Astrocyte (in vitro differentiated cells and primary cell): ENCODE results near the gene FEZF1. TPM values are rescaled to one million over a fixed set of nuclear protein-coding genes. Genes with fewer than 3 reads are reported as not detected.

ENCODE experiments used
- DNase-seq: peaks from one replicate; pipeline ENCODE4 v3.0.0-alpha.2; 2010; ENCODE audit warnings: low read depth
- FAIRE-seq: peaks from 2 replicates; lab custom pipeline; 2011; peaks lifted over from hg19 to GRCh38; lab: Jason Lieb, UNC
- H2AFZ ChIP-seq: 2 replicates; pipeline ENCODE4 v1.6.0; 2012; ENCODE audit warnings: low read depth, low read length, inconsistent platforms
- H3K27ac ChIP-seq: 2 replicates; pipeline ENCODE4 v1.5.1; 2011; ENCODE audit warnings: low read depth, low read length, inconsistent platforms
- H3K27me3 ChIP-seq: 2 replicates; pipeline ENCODE4 v1.6.0; 2011; ENCODE audit warnings: low read length, inconsistent platforms; ENCODE audit not compliant: insufficient read depth
- H3K36me3 ChIP-seq: 2 replicates; pipeline ENCODE4 v1.5.1; 2011; ENCODE audit warnings: low read length, inconsistent platforms; ENCODE audit not compliant: insufficient read depth
- H3K4me1 ChIP-seq: 2 replicates; pipeline ENCODE4 v1.5.1; 2011; ENCODE audit warnings: low read length, inconsistent platforms; ENCODE audit not compliant: insufficient read depth
- H3K4me2 ChIP-seq: 2 replicates; pipeline ENCODE4 v1.6.0; 2012; ENCODE audit warnings: low read length, inconsistent platforms
- H3K4me3 ChIP-seq: 2 replicates; pipeline ENCODE4 v1.5.1; 2011; ENCODE audit warnings: low read depth, mild to moderate bottlenecking, low read length, inconsistent platforms; ENCODE audit not compliant: insufficient read depth
- H3K79me2 ChIP-seq: 2 replicates; pipeline ENCODE4 v1.6.0; 2012; ENCODE audit warnings: mild to moderate bottlenecking, low read length, inconsistent platforms; ENCODE audit not compliant: insufficient read depth
- H3K9ac ChIP-seq: 2 replicates; pipeline ENCODE4 v1.6.0; 2012; ENCODE audit warnings: mild to moderate bottlenecking, low read length, inconsistent platforms
- H3K9me3 ChIP-seq: 2 replicates; pipeline ENCODE4 v1.5.1; 2012; ENCODE audit warnings: low read depth, mild to moderate bottlenecking, low read length, inconsistent platforms; ENCODE audit not compliant: insufficient read depth
- H4K20me1 ChIP-seq: 2 replicates; pipeline ENCODE4 v1.6.0; 2012; ENCODE audit warnings: low read length, inconsistent platforms; ENCODE audit not compliant: insufficient read depth
- H3K27ac Mint-ChIP-seq: one replicate; pipeline ENCODE4 v1.8.0; 2021; ENCODE audit warnings: mild to moderate bottlenecking, mixed read lengths; ENCODE audit not compliant: unreplicated experiment
- H3K27me3 Mint-ChIP-seq: one replicate; pipeline ENCODE4 v1.8.0; 2021; ENCODE audit warnings: low read depth, mixed read lengths; ENCODE audit not compliant: unreplicated experiment
- H3K36me3 Mint-ChIP-seq: one replicate; pipeline ENCODE4 v1.8.0; 2021; ENCODE audit warnings: low read depth, mixed read lengths; ENCODE audit not compliant: unreplicated experiment
- H3K4me1 Mint-ChIP-seq: one replicate; pipeline ENCODE4 v1.8.0; 2021; ENCODE audit warnings: low read depth, mixed read lengths; ENCODE audit not compliant: unreplicated experiment
- H3K4me3 Mint-ChIP-seq: one replicate; pipeline ENCODE4 v1.8.0; 2021; ENCODE audit warnings: mild to moderate bottlenecking, moderate library complexity, mixed read lengths; ENCODE audit not compliant: unreplicated experiment
- H3K9me3 Mint-ChIP-seq: one replicate; pipeline ENCODE4 v1.8.0; 2021; ENCODE audit warnings: mild to moderate bottlenecking, mixed read lengths; ENCODE audit not compliant: unreplicated experiment
- CTCF ChIP-seq: IDR thresholded peaks from 2 replicates; pipeline ENCODE4 v1.5.1; 2011; ENCODE audit warnings: low read depth, mild to moderate bottlenecking, inconsistent platforms, low read length, moderate library complexity; ENCODE audit not compliant: insufficient read depth
- EZH2 ChIP-seq: IDR thresholded peaks from 2 replicates; pipeline ENCODE4 v1.6.1; 2012; ENCODE audit warnings: mild to moderate bottlenecking, low read length, inconsistent platforms; ENCODE audit not compliant: insufficient read depth
- total RNA-seq: library from RNA; stranded (reverse); gene quantifications from 2 replicates; pipeline ENCODE4 v1.2.1, GENCODE V29; 2021

Gene FEZF1
- total RNA-seq, 1 donor from 2014 or later = 0.61 TPM

GRCh38 chr7:122339145-122339904, 34.8 kb upstream of the FEZF1 start:
- DNase-seq (no peak), FAIRE-seq (no peak)
- H3K36me3 ChIP-seq = no peaks in the 10 kb centered on the region
- H3K27me3 ChIP-seq = no peaks in the 10 kb centered on the region
- H3K27ac ChIP-seq = no peak overlapping the region
- Mint-ChIP-seq H3K36me3 (no peaks in the 10 kb centered on the region), H3K4me3 (no peak overlapping the region), H3K4me1 (no peaks in the 10 kb centered on the region), H3K27me3 (no peaks in the 10 kb centered on the region), H3K9me3 (no peaks in the 10 kb centered on the region), H3K27ac (no peak overlapping the region)
- H2AFZ ChIP-seq = no peak overlapping the region
- no peak overlapping the region for H3K4me3 ChIP-seq
- no peaks in the 10 kb centered on the region for H3K4me1 ChIP-seq
- H3K79me2 ChIP-seq = no peaks in the 10 kb centered on the region
- no peaks in the 10 kb centered on the region for H4K20me1 ChIP-seq
- TF ChIP-seq CTCF = no peak
- TF ChIP-seq EZH2 = no peak
- no peak overlapping the region for H3K4me2 ChIP-seq
- H3K9me3 ChIP-seq = no peaks in the 10 kb centered on the region
- H3K9ac ChIP-seq = no peak overlapping the region

GRCh38 chr7:122337011-122337410, 32.5 kb upstream of the FEZF1 start:
- no peaks in the 10 kb centered on the region for H3K9me3 Mint-ChIP-seq

More at GRCh38 chr7:122337011-122337410, 32.5 kb upstream of the FEZF1 start:
- Mint-ChIP-seq H3K36me3 (no peaks in the 10 kb centered on the region), H3K4me1 (no peaks in the 10 kb centered on the region), H3K27me3 (no peaks in the 10 kb centered on the region), H3K4me3 (no peak overlapping the region), H3K27ac (no peak overlapping the region)
- FAIRE-seq (no peak), DNase-seq (no peak)
- no peaks in the 10 kb centered on the region for H3K4me1 ChIP-seq
- no peaks in the 10 kb centered on the region for H3K9me3 ChIP-seq
- no peaks in the 10 kb centered on the region for H3K27me3 ChIP-seq
- TF ChIP-seq CTCF (no peak), EZH2 (no peak)
- no peak overlapping the region for H3K4me2 ChIP-seq
- no peak overlapping the region for H2AFZ ChIP-seq
- no peaks in the 10 kb centered on the region for H3K79me2 ChIP-seq
- H3K27ac ChIP-seq = no peak overlapping the region
- no peaks in the 10 kb centered on the region for H3K36me3 ChIP-seq
- H3K4me3 ChIP-seq = no peak overlapping the region
- H4K20me1 ChIP-seq = no peaks in the 10 kb centered on the region
- no peak overlapping the region for H3K9ac ChIP-seq
